GM19395 (cell line): ENCODE data around the gene PKD1L1.
A peak's percentile ranks its signal among the peaks of the same experiment; 100 is the strongest.
"Not testable (repeated sequence)": the region's sequence is repeated elsewhere in the genome, so short reads cannot be mapped to it uniquely, and the experiment has no call there.

Experiments used
- ATAC-seq: cut with Tn5 transposase; IDR thresholded peaks from one replicate; pipeline ENCODE4 v1.9.1; 2021; ENCODE audit warnings: mild to moderate bottlenecking, moderate library complexity; ENCODE audit not compliant: unreplicated experiment

The PKD1L1 gene

GRCh38 chr7:47940088-47941013 lies 7.9 kb downstream of the PKD1L1 start:
- no peak for ATAC-seq

GRCh38 chr7:47939425-47940036 lies 8.7 kb downstream of the PKD1L1 start:
- no peak for ATAC-seq

GRCh38 chr7:47938574-47939165 lies 9.6 kb downstream of the PKD1L1 start:
- ATAC-seq: no peak

GRCh38 chr7:47937711-47938573 lies 10.3 kb downstream of the PKD1L1 start:
- ATAC-seq: peak; percentile 69

GRCh38 chr7:47937065-47937687 lies 11.1 kb downstream of the PKD1L1 start:
- peak; percentile 92 for ATAC-seq

GRCh38 chr7:47936323-47936722 lies 11.9 kb downstream of the PKD1L1 start:
- no peak for ATAC-seq

GRCh38 chr7:47935336-47935735 lies 12.9 kb downstream of the PKD1L1 start:
- no peak for ATAC-seq

- no peak for ATAC-seq
Measured at GRCh38 chr7:47934831-47935230, 13.4 kb downstream of the PKD1L1 start.

- ATAC-seq: no peak
Measured at GRCh38 chr7:47933215-47933614, 15.1 kb downstream of the PKD1L1 start.

- ATAC-seq: no peak
Measured at GRCh38 chr7:47932466-47933037, 15.7 kb downstream of the PKD1L1 start.

GRCh38 chr7:47932016-47932415 lies 16.2 kb downstream of the PKD1L1 start:
- no peak for ATAC-seq

- no peak for ATAC-seq
Measured at GRCh38 chr7:47931005-47932004, 17.0 kb downstream of the PKD1L1 start.

- no peak for ATAC-seq
Measured at GRCh38 chr7:47924266-47924665, 24.0 kb downstream of the PKD1L1 start.

GRCh38 chr7:47923081-47923875 lies 25.0 kb downstream of the PKD1L1 start:
- not testable (repeated sequence) for ATAC-seq

GRCh38 chr7:47916514-47916913 lies 31.8 kb downstream of the PKD1L1 start:
- ATAC-seq: not testable (repeated sequence)

GRCh38 chr7:47915616-47915976 lies 32.7 kb downstream of the PKD1L1 start:
- ATAC-seq: no peak

GRCh38 chr7:47914717-47915615 lies 33.3 kb downstream of the PKD1L1 start:
- no peak for ATAC-seq
